ENCODE measurements around the gene C22orf39.

The C22orf39 gene

DNA sequence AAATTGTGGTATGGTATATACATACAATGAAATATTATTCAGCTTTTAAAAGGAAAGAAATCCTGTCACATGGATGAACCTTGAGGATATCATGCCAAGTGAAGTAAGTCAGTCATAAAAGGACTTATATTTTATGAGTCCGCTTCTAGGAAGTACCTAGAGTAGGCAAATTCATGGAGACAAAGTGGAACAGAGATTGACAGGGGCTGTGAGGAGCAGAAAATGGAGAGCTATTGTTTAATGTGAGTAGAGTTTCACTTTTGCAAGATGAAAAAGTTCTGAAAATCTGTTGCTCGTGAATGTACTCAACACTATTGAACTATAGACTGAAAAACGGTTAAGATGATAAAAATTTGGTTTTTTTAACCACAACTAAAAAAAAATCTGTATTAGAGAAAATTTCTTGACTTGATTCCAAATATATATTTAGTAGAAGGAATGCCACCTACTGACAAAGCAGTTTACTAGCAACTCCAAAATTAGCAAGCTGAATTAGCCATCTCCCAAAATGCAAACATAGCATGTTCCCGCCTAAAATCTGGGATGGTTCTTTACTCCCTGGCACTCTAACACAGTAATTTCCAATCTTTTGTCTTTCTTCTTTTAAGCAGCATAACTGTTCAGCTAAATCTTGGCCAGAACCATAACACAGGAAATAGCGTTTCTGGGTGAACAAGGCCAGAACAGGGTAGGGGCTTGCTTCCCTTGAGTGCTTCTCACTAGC is 30.0 kb upstream of the C22orf39 start:
- no peak for DNase-seq (ENCODE audit: low spot score)

DNA sequence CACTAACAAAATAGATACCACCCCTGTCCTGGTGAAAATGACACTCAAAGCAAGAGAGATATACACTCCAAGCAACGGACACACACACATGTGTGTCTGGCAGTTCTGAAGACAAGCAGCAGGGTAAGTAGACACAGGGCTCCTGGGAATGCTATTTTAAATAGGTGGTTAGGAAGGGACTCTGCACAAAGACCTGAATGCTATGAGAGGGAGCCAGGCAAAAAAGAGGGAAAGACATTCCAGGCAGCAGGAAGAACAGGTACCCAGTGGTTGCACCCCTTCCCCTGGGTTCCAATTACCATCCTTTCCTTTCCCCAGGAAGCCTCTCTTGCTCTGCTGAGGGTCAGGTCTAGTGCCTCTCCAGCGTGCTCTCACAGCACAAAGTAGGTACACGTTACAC is 28.5 kb upstream of the C22orf39 start:
- no peak for DNase-seq (ENCODE audit: low spot score)

DNA sequence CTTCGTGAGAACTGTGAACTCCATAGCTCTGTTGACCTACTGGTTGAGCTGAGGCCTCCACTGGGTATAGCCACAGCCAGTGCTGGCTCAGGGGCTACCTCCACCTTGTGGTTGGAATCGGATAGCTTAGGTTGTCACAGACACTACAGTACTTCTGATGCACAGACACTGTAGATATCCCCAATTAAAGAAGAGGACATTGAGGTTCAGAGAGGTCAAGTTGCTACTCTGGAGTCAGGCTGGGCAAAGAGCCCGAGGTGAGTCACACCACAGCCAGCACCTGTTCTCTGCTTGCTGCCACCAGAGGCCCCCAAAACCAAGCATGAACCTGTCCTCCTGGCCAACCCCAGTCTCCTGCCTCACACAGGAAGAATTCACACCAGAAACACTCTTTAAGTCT is 26.1 kb upstream of the C22orf39 start:
- DNase-seq (ENCODE audit: low spot score), result no peak

DNA sequence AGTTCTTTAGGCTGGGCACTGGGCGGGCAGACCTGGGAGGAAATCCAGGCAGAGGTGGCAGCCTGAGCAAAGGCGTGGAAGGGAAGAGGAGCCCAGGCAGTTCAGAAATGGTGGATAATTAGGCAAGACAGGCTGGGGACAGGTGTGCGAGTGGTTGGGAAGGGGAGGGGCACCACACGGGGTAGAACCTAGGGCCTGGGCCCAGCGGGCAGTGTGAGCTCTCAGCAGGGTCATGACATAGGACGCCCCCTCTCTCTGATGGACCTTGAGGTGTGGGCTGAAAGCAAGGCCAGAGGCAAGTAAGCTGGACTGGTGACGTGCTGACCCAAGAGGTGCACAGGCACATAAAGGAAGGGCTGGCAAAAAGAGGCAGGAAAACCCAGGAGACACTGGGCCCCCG is 24.7 kb upstream of the C22orf39 start:
- DNase-seq (ENCODE audit: low spot score), result no peak

DNA sequence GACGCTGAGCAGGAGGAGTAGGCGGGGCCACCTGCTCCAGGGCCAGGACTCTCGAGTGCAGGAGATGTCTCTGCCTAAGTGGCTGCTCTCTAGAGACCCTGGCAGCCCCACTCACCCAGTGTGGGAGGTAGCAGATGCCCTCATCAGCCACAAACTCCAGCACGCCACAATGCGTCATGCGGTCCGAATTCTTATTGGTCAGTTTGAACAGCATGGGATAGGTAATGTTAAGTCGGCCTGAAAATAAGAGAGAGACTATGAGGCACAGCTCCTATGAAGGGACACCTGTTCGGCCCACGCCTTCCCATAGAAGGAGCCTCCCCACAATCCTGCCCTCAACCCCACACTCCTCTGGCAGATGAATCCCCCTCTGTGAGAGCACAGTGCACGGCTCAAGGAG is 24.1 kb upstream of the C22orf39 start:
- DNase-seq (ENCODE audit: low spot score), result no peak

DNA sequence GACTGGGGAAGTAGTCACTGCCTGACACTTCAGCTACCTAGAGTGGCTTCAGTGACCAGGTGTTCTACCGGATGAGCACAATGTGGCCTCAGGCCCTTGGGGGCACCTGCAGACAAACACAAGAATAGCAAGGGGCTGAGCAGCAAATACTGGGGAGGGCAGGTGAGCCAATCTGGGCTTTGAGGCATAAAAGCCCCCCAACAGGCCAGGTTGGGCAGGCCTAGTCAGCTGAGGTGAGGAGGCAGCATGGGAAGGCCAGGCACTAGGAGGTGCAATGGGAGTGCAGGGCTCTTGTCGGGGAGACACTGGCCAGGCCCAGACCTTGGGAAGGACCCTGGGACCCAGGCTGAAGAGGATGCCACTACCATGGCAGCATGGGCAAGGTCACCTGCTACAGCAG is 22.5 kb upstream of the C22orf39 start:
- DNase-seq (ENCODE audit: low spot score), result no peak

DNA sequence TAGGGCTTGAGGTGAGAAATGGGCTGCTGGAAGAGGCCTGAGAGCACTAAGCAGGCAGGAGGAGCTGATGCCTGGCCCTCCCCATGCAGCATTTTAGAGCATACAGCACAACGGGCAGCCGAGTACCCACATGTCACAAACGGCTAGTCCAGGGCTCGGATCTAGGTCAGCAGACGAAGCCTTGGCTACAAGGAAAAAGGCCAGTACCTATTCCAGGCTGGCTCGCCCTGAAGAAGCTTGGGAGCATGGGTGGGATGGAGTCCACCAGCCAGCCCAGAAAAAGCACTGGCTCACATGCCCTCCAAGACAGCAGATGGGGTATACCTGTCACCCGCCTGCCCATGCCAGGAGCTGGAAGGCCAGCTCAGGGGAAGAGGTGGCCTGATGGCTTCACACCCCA is 21.9 kb upstream of the C22orf39 start:
- no peak for DNase-seq (ENCODE audit: low spot score)

DNA sequence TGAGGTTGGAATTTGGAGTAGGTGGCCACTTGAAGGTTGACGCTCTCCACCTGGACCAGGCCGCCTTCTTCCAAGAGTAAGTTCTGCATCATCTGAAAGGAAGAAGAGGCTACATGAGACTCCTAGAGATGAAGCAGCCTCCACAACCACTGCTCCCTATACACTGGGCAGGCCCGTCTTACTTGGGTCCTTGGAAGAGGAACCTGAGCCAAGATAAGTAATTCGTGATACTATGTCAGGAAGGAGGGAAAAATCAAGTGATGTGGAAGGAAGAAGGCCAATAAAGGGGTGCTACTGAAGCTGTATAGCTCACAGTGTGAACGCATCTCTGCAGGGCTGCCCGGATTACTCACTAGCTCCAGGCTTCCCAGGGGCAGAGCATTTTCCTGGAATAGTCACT is 20.4 kb upstream of the C22orf39 start:
- DNase-seq (ENCODE audit: low spot score), result no peak

DNA sequence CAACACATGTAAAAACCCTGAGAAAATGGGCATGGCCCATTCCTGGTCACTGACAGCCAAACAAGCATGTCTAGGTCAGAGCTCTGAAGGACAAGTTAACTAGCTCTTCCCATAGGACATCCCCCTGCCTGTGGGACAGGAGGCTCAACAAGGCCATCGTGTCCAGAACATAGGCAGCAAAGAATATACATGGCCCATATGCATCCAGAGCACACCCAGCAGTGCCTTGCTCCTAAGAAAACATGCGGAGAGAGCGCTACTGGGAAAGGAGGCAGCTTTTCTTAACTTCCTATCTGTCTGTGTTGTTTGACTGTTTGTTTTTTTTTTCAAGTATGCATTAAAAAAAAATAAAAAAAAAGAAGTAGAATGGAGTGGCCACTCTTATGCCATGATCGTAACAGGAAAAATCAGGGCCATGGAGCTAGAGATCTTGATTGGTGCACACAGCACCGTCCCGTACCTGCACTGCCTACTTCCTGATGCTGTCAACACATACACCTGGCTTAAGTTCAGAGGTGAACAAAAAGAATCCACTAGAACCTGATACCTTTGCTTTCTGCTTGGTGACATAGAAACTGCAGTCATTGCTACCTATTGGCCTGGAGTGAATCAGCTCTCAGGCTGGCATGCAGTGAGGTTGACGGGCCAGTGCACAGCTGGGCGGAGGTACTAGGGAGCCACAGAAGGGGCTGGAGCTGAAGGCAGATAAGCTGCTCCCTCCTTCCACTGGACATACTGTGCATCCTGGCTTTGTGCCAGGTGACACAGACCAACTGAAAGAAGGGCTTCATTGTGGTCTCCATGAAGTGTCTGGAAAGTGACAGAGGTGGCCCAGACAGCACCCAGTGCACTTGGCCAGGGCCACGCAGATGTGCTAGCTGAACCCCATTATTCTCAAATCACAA is 19.6 kb upstream of the C22orf39 start:
- no peak for DNase-seq (ENCODE audit: low spot score)

DNA sequence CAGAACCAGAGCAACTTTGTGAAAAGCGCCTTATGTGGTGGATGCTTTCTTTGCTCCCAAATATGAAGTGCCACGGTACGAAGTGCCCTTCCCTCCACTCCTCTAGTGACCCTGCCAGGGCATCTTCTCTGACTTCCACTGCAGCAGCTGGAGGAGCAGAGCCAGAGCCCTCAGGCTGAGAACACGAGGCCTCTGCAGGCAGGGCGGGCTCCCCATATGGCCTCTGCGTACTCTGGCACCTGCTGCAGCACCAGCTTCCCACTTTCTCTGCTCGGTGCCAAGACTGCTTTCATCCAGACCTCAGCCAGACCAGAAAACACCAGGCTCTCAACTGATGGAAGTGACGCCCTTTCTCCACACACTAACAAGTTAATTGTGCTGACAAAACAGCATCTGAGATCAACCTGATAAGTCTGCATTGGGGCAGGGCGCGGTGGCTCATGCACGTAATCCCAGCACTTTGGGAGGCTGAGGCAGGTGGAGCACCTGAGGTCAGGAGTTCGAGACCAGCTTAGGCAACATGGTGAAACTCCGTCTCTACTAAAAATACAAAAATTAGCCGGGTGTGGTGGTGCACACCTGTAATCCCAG is 18.7 kb upstream of the C22orf39 start:
- DNase-seq (ENCODE audit: low spot score), result no peak

DNA sequence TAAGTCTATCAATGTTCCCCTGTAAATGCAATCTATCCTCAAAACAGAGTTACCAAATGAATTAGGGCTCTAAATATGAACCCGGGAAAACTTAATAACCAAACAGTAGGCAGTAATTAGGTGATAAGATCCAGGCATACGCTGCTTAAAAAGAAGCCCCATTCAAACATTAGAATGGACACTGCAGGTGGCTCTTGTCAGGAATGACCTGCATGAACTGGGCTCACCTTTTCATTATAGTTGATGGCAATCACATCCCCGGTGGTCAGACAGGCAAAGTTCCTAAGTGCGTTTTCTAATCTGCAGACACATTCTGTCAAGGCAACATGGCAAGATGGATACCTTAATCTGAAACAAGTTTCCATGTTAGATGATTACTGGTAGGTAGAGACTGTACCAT is 17.5 kb upstream of the C22orf39 start:
- DNase-seq (ENCODE audit: low spot score), result no peak

DNA sequence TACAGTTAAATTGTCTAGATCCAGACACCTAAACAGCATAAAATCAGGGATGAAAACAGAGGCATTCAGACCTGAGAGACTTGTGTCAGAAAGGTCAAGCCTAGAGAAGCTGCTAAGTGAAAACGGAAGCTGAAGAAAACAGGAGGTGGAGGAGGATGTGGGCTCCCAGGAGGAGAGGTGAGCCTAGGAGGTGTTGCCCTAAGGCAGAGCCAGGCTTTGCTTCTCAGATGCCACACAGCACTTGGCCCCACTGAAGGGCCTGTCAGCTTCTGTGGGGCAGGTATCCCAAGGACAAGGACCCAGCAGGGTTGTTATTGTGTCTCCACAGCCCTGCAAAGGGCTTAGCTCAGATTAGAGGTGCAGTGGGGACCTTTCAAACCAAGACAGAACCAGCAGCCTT is 17.0 kb upstream of the C22orf39 start:
- DNase-seq (ENCODE audit: low spot score), result no peak

DNA sequence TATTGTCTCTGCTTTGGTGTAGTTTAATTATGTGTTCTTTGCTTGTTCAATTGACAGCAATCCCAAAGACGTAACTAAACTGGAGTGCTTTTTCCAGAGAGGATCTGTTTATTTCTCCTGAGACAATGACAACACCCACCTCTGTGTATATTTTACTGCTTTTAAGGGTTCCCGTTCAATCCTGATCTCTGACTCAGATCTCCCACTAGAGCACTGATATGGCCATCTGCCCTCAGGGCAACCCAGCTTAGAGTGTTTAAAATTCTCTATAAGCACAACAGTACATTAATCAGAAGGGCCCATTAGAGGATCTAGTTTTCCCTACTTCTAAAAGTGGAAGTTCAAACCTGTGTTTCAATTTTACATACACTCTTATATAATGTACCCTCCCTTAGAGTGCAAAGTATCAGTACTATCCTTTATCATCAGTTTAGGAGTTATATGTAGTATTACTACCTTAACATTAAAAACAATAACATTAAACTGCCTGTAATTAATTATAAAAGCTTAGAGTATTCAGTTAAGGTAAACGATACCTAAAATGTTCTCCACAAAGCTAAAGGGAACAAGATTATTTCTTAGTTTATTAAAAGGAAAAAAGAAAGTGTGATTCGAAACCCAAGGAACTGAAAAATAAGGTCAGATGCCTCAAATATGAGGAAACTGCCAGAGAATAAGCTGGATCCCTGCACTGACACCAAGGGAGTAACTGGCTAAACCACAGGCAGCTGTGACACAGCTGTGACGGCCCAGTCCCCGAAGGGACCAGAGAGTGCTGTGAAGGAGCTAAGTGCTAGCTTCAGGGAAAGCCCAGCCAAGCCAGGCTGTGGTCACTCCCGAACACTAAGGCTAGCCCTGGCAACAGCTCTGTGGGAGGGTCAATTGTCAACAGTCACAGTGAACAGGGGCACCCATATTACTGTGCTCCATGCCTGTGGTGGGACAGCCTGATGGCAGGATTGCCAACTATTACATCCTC is 16.3 kb upstream of the C22orf39 start:
- peak; percentile 71 for DNase-seq (ENCODE audit: low spot score)

DNA sequence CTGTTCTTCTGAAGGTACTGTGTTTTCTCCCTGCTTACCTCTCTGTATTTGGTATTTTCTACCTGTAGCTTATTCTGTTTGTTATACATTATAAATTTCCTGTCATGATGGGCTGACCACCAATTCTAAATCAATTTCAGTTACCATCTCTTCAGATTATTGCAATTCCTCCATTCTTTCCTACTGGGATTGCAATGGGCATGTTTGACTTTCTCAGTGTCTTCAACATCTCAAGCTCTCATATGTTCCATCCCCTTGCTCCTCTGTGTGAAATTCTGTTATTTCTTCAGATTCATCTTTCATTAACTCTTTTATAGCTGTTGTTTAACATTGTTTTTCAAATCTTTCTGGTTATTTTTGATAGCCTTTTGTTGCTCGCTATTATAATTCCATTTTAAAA is 15.5 kb upstream of the C22orf39 start:
- no peak for DNase-seq (ENCODE audit: low spot score)

DNA sequence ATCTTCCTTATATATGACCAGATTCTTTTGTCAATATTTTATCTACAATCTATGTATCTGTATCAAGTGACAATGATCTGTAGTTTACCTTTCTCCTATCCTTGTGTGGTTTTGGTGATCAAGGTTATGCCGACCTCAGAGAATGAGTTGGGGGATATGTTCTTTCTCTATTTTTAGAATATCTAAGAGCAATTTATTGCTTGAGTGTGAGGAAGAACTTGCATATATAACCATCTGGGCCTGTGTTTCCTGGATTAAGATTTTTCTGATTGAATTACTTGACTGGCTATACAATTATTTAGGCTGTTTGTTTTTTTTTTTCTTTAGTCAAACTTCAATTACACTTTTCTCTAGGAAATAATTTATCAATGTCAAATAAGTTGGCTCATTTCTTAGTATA is 14.0 kb upstream of the C22orf39 start:
- DNase-seq (ENCODE audit: low spot score), result no peak

DNA sequence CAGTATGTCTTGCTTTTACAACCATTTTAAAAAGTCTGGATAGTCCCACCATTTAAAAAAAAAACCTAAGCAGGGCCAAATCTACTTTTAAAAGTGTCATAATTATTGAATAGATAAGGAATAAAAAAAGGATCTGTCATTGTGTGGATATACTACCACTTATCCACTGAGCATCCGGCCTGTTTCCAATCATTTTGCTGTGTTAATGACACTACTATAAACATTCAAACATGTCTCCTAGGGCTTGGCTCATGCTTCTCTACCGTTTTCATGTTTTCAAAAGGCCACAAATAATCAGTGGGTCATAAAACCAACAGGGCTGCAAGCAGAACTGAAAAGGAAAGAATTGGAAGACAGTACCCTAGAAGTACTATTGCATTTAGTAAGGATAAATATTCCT is 12.5 kb upstream of the C22orf39 start:
- no peak for DNase-seq (ENCODE audit: low spot score)

DNA sequence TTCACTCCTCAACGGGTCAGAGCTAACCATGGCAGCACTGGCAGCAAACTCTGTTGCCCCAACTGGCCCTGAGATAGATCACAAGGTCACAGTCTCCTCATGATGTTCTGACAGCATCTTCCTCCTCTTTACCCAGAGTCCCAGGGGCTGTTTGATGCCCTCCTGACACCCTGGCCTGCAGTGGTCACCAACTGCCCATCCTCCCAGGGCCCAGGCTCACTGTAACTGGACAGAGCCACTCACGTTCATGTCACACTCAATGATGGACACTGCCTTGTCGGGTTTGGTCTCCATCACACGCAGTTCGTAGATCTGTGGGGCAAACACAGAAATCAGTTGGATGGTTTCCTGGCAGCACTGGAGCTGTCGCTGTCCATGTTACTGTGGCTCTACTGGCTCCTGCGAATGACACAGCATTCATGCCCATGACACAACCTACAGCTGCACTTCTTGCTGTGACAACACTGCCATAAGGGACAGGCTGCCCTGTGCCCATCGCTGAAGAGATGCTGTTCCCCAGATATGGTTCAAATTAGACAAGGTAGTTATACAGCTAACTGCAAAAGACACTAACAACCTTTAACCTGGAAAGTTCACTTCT is 10.4 kb upstream of the C22orf39 start:
- no peak for DNase-seq (ENCODE audit: low spot score)

DNA sequence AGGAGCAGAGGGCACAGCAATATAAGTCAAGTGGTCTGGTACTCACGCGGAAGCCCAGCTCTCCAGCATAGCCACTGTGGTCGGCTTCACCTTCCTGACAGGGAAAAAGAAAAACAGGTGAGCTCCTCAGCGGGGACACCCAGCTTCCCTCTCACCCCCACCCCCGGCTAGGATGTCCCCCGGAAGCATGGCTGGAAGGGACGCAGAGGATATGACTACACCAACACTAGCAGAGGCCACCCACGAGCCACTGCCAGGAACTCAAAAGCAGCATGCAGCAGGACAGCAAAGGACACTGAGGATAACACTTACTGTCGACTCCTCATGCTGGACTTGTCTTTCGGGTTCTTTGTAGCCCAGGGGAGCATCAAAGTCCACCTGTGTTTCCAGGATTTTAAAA is 9.0 kb upstream of the C22orf39 start:
- DNase-seq (ENCODE audit: low spot score), result no peak

DNA sequence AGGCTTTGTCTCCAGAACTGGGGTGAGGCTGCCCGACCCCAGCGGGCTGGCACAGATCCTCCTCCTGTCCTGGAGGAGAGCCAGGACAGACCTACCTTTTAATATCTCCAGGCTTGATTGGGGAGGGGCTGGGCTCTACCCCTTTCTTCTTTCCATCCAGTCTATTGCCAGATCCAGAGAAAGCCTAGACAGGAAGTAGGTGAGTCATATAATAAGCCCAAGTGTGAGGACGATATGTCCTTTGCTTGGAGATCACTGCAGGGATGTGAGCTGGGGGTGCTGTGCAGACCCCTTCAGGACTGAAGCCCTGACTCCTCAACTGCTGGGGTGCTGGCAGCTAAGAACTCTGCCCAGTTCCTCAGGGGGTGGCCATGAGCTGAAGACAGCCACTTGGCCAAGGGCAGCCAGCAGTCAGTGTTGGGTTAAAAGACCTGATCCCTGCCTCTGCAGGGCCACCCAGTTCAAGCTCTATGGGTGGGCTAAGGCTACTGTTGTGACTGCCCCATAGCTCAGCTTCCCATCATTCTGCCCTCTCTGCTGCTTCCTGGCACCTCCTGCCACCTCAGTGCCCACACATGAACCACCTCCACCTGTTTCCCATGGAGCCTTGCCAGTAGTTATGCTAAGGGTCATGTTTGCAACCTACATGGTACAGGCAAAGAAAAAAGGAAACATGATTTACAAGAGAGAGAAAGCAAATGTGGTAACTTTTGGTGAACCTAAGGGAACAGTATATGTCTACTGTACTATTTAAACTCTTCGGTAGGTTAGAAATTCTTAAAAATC is 8.3 kb upstream of the C22orf39 start:
- DNase-seq (ENCODE audit: low spot score), result no peak

DNA sequence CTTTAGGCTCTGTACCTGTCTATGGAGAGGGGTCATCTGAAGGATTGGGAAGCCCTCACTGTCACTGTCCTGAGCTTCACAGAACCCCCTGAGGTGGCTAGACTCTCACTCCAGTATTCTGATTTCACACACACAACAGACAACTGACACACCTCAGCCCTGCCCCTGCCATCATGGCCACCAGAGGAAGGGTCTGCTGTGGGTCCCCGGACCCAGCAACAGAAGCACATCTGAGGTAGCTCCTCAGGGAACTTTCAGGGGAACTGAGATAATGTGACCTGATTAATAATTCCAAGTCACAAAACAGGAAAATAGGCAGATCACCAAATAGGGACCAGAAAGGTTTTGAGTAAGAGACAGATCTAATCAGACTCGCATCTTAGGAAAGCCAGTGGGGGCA is 7.5 kb upstream of the C22orf39 start:
- no peak for DNase-seq (ENCODE audit: low spot score)

DNA sequence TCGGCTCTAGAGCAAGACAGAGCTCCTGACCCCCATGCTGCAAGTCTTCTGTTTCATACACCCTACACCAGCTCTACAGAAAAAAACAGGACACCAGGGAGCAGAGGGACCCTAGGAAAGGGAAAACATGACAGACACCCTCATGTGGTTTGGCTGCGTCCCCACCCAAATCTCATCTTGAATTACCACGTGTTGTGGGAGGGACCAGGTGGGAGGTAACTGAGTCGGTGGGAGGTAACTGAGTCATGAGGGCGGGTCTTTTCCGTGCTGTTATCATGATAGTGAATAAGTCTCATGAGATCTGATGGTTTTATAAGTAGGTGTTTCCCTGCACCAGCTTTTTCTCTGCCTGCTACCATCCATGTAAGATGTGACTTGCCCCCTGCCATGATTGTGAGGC is 6.6 kb upstream of the C22orf39 start:
- no peak for DNase-seq (ENCODE audit: low spot score)

All from AG20443 (cell line).